Activated CD4-positive, alpha-beta T cell treated with anti-CD3 and anti-CD28 coated beads for 36 hours (primary cell): ENCODE measurements around the gene ARHGEF19. TPM values are rescaled to one million over a fixed set of nuclear protein-coding genes. Genes with fewer than 3 reads are reported as not detected.

Experiments used
- ATAC-seq: fragments of 200-7000 bp; cut with Tn5 transposase; one replicate; pipeline ENCODE4 v1.10.0; 2021; ENCODE audit warnings: mild to moderate bottlenecking, moderate library complexity
- CTCF ChIA-PET: fragments of 350-600 bp; sonication (Branson Sonifier 250); formaldehyde crosslinking; loops from one replicate; lab custom pipeline; 2021; ENCODE audit warnings: antibody characterized with exemption; lab: Charles Lee
- POLR2A ChIA-PET: fragments of 350-600 bp; sonication (Branson Sonifier 250); formaldehyde crosslinking; loops from one replicate; lab custom pipeline; 2021; ENCODE audit warnings: antibody characterized with exemption, inconsistent platforms; lab: Charles Lee
- DNase-seq: peaks from one replicate; pipeline ENCODE4 v3.0.0-alpha.2; 2020
- H3K27ac Mint-ChIP-seq: one replicate; pipeline ENCODE4 v1.8.0; 2021; ENCODE audit warnings: mixed read lengths
- H3K27me3 Mint-ChIP-seq: one replicate; pipeline ENCODE4 v1.8.0; 2021; ENCODE audit warnings: mixed read lengths
- H3K36me3 Mint-ChIP-seq: one replicate; pipeline ENCODE4 v1.8.0; 2021; ENCODE audit warnings: low read depth, mixed read lengths
- H3K4me1 Mint-ChIP-seq: one replicate; pipeline ENCODE4 v1.8.0; 2021; ENCODE audit warnings: mixed read lengths
- H3K4me3 Mint-ChIP-seq: one replicate; pipeline ENCODE4 v1.8.0; 2021; ENCODE audit warnings: mild to moderate bottlenecking, moderate library complexity, mixed read lengths
- H3K9me3 Mint-ChIP-seq: one replicate; pipeline ENCODE4 v1.8.0; 2021; ENCODE audit warnings: low read depth, mixed read lengths
- intact Hi-C, 2 experiments: fragments of 100-400 bp; cut with DNase I in 1 of 2; cut with micrococcal nuclease in 1 of 2; formaldehyde crosslinking; loops; one replicate each; pipeline versions ENCODE4 v1.14.2 to v1.15.1; 2022 to 2024; cut with DNase I, micrococcal nuclease
- total RNA-seq, 2 experiments: library from RNA; stranded (reverse); gene quantifications; one replicate each; pipeline ENCODE4 v1.2.3, GENCODE V29; 2021

Gene ARHGEF19
- total RNA-seq, 2 experiments from 2014 or later = 4.9 to 6.5 TPM

DNA sequence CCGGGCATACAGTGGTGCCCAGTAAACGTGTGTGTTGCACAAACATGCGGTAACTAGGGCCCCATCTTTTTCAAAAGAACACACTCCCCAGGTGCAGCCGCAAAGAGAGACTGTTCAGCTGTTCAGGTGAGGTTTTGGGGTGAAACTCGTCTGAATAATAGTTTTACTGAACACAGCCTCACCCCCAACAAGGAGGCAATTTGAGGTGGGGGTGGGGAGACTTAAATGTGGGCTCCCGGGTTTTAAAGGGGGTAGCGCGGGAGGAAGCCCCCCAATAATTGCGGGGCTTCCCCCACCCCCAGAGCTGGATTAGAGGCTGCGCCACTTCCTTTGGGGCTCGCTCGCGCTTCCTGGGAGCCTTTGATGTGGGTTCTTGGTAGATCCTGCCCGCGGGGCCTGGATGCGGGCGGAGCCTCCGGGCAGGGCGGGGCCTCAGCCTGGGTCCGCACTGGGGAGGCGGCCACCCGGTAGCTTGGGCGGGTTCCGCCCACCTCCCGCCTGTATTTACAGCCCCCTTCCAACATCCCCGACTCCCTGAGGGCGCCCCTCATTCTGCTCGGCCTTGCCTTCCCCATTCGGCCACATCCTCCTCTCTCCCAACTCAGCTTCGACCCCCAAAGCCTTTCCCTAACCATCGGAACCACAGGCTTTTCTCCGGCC lies 50.2 kb downstream of the ARHGEF19 start:
- Mint-ChIP-seq H3K27me3 (no peaks in the 10 kb centered on the region), H3K9me3 (no peaks in the 10 kb centered on the region), H3K4me3 (peak overlapping the region; percentile 21), H3K36me3 (no peaks in the 10 kb centered on the region), H3K27ac (no peak overlapping the region), H3K4me1 (peaks cover 62% of the 10 kb centered on the region)
- ATAC-seq (peak; percentile 54), DNase-seq (peak; percentile 67)
- ChIA-PET CTCF (interaction anchor here (0.6 to 3.0 kb wide), 2 partner anchors 24 to 83 kb away, joined by 3 to 12 read pairs; no protein-coding TSS in a partner anchor), POLR2A (interaction anchor here (0.6 kb wide), 1 partner anchor 145 kb away, joined by 3 read pairs; no protein-coding TSS in a partner anchor)
- intact Hi-C loops = no loop called here

DNA sequence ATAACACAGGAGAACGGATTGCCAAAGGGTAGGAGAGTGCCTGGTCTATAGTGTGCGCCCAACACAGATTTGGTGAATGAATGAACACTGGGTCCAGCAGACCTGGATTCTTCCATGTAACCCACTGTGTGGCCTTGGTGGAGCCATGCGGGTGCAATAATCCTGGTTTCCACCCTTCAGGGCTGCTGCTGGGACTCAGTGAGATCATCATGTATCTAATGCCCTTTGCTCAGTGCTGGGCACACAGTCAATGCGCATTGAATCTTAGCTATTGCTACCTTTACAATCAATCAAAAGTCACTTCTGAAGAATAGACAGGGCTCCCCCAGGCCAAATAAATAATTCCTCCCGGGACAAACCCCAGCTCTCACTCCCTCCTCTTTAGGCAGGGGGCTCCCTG lies 50.7 kb downstream of the ARHGEF19 start:
- ATAC-seq = no peak
- ChIA-PET CTCF (interaction anchor here (0.6 to 3.0 kb wide), 2 partner anchors 25 to 83 kb away, joined by 3 to 12 read pairs; no protein-coding TSS in a partner anchor), POLR2A (interaction anchor here (0.6 kb wide), 2 partner anchors 77 to 146 kb away, joined by 3 to 6 read pairs; no protein-coding TSS in a partner anchor)
- peaks cover 65% of the 10 kb centered on the region for H3K4me1 Mint-ChIP-seq
- no peak overlapping the region for H3K27ac Mint-ChIP-seq
- no peak for DNase-seq
- H3K4me3 Mint-ChIP-seq = no peak overlapping the region
- intact Hi-C loops = no loop called here
- no peaks in the 10 kb centered on the region for H3K27me3 Mint-ChIP-seq
- no peaks in the 10 kb centered on the region for H3K36me3 Mint-ChIP-seq
- no peaks in the 10 kb centered on the region for H3K9me3 Mint-ChIP-seq

DNA sequence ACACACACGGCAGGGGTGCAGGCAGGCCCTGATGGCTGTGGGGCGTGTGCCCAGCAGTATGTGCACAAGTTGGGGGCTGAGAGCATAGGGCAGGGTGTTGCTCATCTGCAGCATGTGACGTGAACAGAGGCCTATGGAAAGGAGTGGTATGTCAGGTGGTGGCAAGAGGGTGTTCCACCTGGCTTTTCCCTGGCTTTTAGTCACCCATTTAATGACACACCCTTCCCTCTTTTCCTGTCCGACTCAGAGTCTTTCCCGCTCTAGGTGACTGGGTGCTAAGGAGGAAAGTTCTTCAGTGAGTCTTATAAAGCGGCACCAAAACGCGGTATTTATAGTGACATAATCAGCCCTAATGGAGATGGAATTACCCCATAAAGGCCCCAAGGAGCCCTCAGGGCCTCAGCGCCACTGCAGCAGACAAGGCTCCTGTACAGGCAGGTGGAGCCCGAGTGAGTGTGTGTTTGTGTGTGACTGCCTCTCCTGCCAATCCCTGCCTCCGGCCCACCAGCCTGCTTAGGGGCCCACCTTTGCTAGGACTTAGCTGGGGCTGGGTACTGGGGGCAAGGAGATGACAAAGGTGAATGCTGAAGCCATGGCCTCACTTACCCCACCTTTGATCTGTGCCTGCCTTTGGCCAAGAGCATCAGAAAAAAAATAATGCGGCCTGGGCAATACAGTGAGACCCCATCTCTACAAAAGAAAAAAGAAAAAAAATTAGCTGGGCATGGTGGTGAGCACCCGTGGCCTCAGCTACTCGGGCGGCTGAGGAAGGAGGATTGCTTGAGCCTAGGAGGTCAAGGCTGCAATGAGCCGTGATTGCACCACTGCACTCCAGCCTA lies 53.2 kb downstream of the ARHGEF19 start:
- DNase-seq (no peak), ATAC-seq (no peak)
- Mint-ChIP-seq H3K4me3 (no peak overlapping the region), H3K27me3 (peaks cover 2% of the 10 kb centered on the region), H3K9me3 (no peaks in the 10 kb centered on the region), H3K4me1 (peaks cover 63% of the 10 kb centered on the region), H3K36me3 (no peaks in the 10 kb centered on the region), H3K27ac (no peak overlapping the region)
- POLR2A ChIA-PET = no interaction called here
- intact Hi-C loops = no loop called here
- CTCF ChIA-PET = no interaction called here

DNA sequence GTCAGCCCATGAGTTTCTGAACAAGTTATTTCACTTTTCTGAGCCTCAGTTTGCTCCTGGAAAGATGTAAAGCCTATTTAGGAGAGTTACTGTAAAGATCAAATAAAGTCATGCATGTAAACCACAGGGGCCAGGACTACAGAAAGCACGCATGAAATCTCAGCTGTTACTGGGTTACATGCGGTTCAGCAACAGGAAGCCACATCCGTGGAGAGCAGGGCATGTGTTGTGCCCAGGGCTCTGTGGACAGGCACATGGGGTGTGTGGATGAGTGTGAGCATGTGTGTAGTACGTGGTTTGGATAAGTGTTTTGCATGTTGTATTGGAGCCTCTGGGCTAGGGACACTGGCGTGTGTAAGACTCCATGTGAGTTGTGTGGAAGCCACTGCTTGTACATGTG lies 54.4 kb downstream of the ARHGEF19 start:
- POLR2A ChIA-PET = no interaction called here
- ATAC-seq (peak; percentile 36), DNase-seq (peak; percentile 60)
- H3K27ac Mint-ChIP-seq = no peak overlapping the region
- H3K4me3 Mint-ChIP-seq = no peak overlapping the region
- peaks cover 3% of the 10 kb centered on the region for H3K27me3 Mint-ChIP-seq
- CTCF ChIA-PET = interaction anchor here (0.6 kb wide), 1 partner anchor 14 kb away, joined by 3 read pairs; no protein-coding TSS in a partner anchor
- intact Hi-C loops = no loop called here
- H3K4me1 Mint-ChIP-seq = peaks cover 61% of the 10 kb centered on the region
- no peaks in the 10 kb centered on the region for H3K9me3 Mint-ChIP-seq
- H3K36me3 Mint-ChIP-seq = no peaks in the 10 kb centered on the region

- Mint-ChIP-seq H3K4me1 (peaks cover 53% of the 10 kb centered on the region), H3K27me3 (peaks cover 4% of the 10 kb centered on the region), H3K9me3 (no peaks in the 10 kb centered on the region), H3K4me3 (no peak overlapping the region), H3K36me3 (no peaks in the 10 kb centered on the region), H3K27ac (no peak overlapping the region)
- DNase-seq = no peak
- ChIA-PET CTCF (interaction anchor here (0.6 to 1.2 kb wide), 5 partner anchors 15 to 195 kb away, joined by 3 to 5 read pairs (median 3); partner anchors contain the start of gene FBXO42), POLR2A (no interaction called here)
- intact Hi-C loops = no loop called here
- no peak for ATAC-seq
Measured at GRCh38 chr1:16156848-16157495, 55.5 kb downstream of the ARHGEF19 start.

DNA sequence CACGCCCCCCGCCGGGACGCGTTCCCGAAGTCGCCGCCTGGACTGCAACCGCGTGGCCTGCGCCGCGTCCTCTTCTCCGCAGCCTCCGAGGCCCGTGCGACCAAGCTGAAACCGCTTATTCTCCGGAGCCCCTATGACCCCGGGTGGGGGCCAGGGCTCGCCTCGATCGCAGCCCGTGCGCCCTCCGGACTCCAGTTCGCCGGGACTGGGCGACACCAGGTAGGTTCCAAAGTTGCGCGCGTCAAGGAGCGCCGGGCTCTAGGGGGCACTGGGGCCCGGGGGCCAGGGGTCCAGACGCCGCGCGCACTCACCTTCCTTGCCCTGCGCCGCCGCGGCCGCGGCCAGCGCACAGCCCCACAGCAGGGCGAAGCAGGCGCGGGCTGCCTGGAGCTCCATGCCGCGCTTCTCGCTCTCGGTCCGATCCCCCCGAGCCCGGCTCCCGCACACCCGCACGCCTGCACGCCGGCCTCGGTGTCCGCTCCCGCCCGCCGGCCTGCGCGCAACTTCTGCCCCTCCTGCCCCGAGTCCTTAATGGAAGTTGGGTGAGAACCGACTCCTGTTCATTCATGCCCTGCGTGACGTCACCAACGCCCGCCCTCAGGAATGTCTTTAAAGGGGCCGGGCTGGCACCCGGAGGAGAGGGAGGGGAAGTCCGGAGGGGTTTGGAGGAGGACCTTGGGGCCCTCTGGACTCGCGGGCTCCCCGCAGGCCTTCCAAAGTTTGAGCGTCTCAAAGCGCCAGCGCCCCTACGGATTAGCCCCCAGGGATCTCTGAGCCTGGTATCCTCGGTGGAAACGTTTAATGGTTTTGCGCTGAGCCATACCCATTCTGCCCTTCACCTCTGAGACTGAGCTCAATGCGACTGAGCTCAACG lies 56.7 kb downstream of the ARHGEF19 start, which contains the start of gene EPHA2:
Gene EPHA2 (minus strand): TSS at position 533 of the 874 bp plus-strand sequence. CDS start 137 bp downstream, at position 396.
- POLR2A ChIA-PET = no interaction called here
- ATAC-seq = no peak
- Mint-ChIP-seq H3K27ac (no peak within 1 kb of the TSS), H3K4me3 (peak within 1 kb of the TSS; percentile 43), H3K4me1 (peaks cover 47% of the 10 kb centered on the region), H3K9me3 (no peaks in the 10 kb centered on the region), H3K27me3 (peaks cover 4% of the 10 kb centered on the region), H3K36me3 (no peaks in the 10 kb centered on the region)
- DNase-seq = peak; percentile 19
- CTCF ChIA-PET = interaction anchor here (0.5 to 1.2 kb wide), 11 partner anchors 8 to 284 kb away, joined by 3 to 5 read pairs (median 3); partner anchors contain the start of gene FBXO42
- intact Hi-C loops = no loop called here

DNA sequence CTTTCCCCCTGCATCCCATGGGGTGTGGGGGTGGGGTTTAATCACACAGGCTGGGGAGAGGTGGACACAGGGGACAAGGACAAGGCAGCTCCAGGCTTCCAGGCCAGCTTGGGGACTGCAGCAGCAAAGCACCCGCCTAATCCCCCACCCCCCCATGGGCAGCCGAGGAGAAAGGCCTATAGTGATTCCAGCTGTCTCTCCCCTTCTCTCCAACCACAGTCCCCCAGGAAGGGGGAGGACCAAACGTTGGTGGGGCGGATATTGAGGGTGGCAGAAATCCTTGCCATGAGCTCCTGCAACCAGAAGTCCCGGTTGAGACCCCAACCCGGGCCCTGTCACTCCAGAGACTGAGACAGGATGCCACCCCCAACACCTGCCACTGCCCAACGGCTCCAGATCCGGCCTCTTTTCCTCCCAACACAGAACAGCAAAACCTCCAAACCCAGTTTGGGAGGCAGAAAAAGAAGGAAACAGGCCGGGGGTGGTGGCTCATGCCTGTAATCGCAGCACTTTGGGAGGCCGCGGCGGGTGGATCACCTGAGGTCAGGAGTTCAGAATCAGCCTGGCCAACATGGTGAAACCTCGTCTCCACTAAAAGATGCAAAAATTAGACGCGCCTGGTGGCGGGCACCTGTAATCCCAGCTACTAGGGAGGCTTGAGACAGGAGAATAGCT lies 58.3 kb downstream of the ARHGEF19 start:
- no peak overlapping the region for H3K27ac Mint-ChIP-seq
- DNase-seq (peak; percentile 28), ATAC-seq (no peak)
- H3K9me3 Mint-ChIP-seq = no peaks in the 10 kb centered on the region
- H3K36me3 Mint-ChIP-seq = no peaks in the 10 kb centered on the region
- CTCF ChIA-PET = interaction anchor here (0.6 to 1.3 kb wide), 5 partner anchors 9 to 83 kb away, joined by 3 to 7 read pairs (median 3); partner anchors contain the start of gene CPLANE2
- H3K27me3 Mint-ChIP-seq = peaks cover 4% of the 10 kb centered on the region
- intact Hi-C loops = no loop called here
- H3K4me1 Mint-ChIP-seq = peaks cover 44% of the 10 kb centered on the region
- POLR2A ChIA-PET = no interaction called here
- no peak overlapping the region for H3K4me3 Mint-ChIP-seq

GRCh38 chr1:16153096-16153998 lies 59.1 kb downstream of the ARHGEF19 start:
- intact Hi-C loops = no loop called here
- Mint-ChIP-seq H3K27ac (peak overlapping the region; percentile 8), H3K9me3 (no peaks in the 10 kb centered on the region), H3K27me3 (peaks cover 5% of the 10 kb centered on the region), H3K4me3 (no peak overlapping the region), H3K36me3 (no peaks in the 10 kb centered on the region), H3K4me1 (peaks cover 40% of the 10 kb centered on the region)
- CTCF ChIA-PET = interaction anchor here (0.6 to 0.8 kb wide), 2 partner anchors 10 to 14 kb away, joined by 3 read pairs; no protein-coding TSS in a partner anchor
- ATAC-seq (no peak), DNase-seq (no peak)
- POLR2A ChIA-PET = no interaction called here

DNA sequence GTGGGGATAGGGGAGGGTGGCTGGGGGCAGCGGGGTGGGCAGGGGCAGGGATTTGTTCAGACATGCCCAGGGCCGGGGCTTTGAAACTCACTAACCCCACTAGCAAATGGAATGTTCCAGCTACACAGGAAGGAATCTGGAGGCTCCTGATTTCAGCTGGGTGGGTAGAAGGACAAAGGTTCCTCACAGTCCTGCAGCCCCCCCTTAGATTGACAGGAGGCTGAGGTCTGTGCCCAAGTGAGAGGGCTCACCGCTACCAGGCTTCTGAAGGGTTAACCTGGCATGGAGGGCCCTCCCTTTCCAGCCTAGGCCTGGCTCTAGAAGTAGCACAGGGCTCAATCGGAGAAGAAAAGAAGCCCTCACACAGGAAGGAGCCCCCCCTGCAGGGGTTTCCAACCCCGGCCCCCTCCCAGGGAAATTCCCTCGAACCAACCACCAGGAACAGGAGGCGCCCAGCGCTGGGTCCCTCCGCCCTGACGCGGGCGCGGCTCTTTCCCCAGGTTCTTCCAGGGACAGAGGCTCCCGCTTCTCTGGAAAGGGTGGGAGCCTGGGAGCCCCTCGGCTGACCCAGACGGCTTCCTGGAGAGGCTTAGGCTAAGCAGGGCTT lies 59.9 kb downstream of the ARHGEF19 start:
- Mint-ChIP-seq H3K27me3 (peaks cover 5% of the 10 kb centered on the region), H3K4me3 (no peak overlapping the region), H3K27ac (no peak overlapping the region), H3K4me1 (peaks cover 32% of the 10 kb centered on the region), H3K36me3 (no peaks in the 10 kb centered on the region), H3K9me3 (no peaks in the 10 kb centered on the region)
- intact Hi-C loops = no loop called here
- ATAC-seq = no peak
- DNase-seq = no peak
- POLR2A ChIA-PET = no interaction called here
- CTCF ChIA-PET = interaction anchor here (0.6 kb wide), 1 partner anchor 1145 kb away, joined by 4 read pairs; no protein-coding TSS in a partner anchor
